ENCODE results near the gene NR2C1.

Gene NR2C1

GRCh38 chr12:94983321-94983720 is 90.1 kb downstream of the NR2C1 start (continued):
- TF ChIP-seq ZNF211 (tag by site-specific recombination; IDR thresholded peaks at IDR 0.05; ENCODE audit: low read depth) (no peak), ZNF629 (tag by site-specific recombination; IDR thresholded peaks at IDR 0.05) (no peak), ZNF518A (tag by site-specific recombination; conservative IDR thresholded peaks at IDR 0.05; ENCODE audit: low read depth) (no peak), PRDM1 (tag by site-specific recombination; IDR thresholded peaks at IDR 0.05) (no peak), ZXDB (tag by site-specific recombination; IDR thresholded peaks at IDR 0.05) (no peak), IKZF3 (tag by site-specific recombination; IDR thresholded peaks at IDR 0.05) (no peak), ZNF223 (tag by site-specific recombination; IDR thresholded peaks at IDR 0.05) (no peak), ZNF548 (tag by site-specific recombination; IDR thresholded peaks at IDR 0.05) (no peak), ZBTB1 (tag by site-specific recombination; IDR thresholded peaks at IDR 0.05) (no peak)

GRCh38 chr12:94982456-94982855 is 91.0 kb downstream of the NR2C1 start:
- TF ChIP-seq ZNF623 (tag by site-specific recombination; IDR thresholded peaks at IDR 0.05): no peak
- no peak for TF ChIP-seq GLI4 (tag by site-specific recombination; IDR thresholded peaks at IDR 0.05)
- no peak for TF ChIP-seq ZNF2 (tag by site-specific recombination; IDR thresholded peaks at IDR 0.05)
- TF ChIP-seq ZNF398 (tag by site-specific recombination; IDR thresholded peaks at IDR 0.05): no peak
- TF ChIP-seq ZNF513 (tag by site-specific recombination; IDR thresholded peaks at IDR 0.05): no peak
- POLR2A ChIA-PET: interaction anchor here (2.8 kb wide), 1 partner anchor 21 kb away, joined by 10 read pairs; the partner anchor contains the start of gene NDUFA12
- Histone ChIP-seq H3K36me3 (ENCODE audit: control insufficient read depth in 2 of 2, insufficient read depth in 1 of 2, low read length in 2 of 2) (peaks cover 0 to 3% of the 10 kb centered on the region in 2 experiments; a peak in 2 of 3 replicates), H3K27ac (ENCODE audit: extremely low read depth, low read depth, low read length) (no peak overlapping the region), H3K4me3 (ENCODE audit: low read depth, low read length) (no peak overlapping the region), H3K9me3 (ENCODE audit: control insufficient read depth, insufficient read depth, low read depth, low read length) (no peaks in the 10 kb centered on the region), H3K4me1 (ENCODE audit: control insufficient read depth, insufficient read depth, low read length) (no peaks in the 10 kb centered on the region)
- CTCF ChIA-PET: interaction anchor here (0.7 to 1.9 kb wide), 5 partner anchors 12 to 987 kb away, joined by 3 to 6 read pairs (median 3); no protein-coding TSS in a partner anchor

- H3K27ac ChIP-seq (ENCODE audit: extremely low read depth, low read depth, low read length): no peak overlapping the region
- ChIA-PET CTCF (interaction anchor here (1.5 kb wide), 1 partner anchor 434 kb away, joined by 4 read pairs; no protein-coding TSS in a partner anchor), POLR2A (interaction anchor here (2.8 kb wide), 1 partner anchor 23 kb away, joined by 10 read pairs; the partner anchor contains the start of gene NDUFA12)
- no peaks in the 10 kb centered on the region for H3K4me1 ChIP-seq (ENCODE audit: control insufficient read depth, insufficient read depth, low read length)
- TF ChIP-seq CTCF (tag by site-specific recombination; IDR thresholded peaks at IDR 0.05) (0 out of 2 replicates have a peak, but pooled peaks have one; percentile 16), ZNF654 (tag by site-specific recombination; IDR thresholded peaks at IDR 0.05; ENCODE audit: low read depth) (peak; percentile 48), ZNF548 (tag by site-specific recombination; IDR thresholded peaks at IDR 0.05) (no peak)
- no peaks in the 10 kb centered on the region; a peak in 1 of 3 replicates for H3K36me3 ChIP-seq (ENCODE audit: control insufficient read depth in 2 of 2, insufficient read depth in 1 of 2, low read length in 2 of 2)
- no peaks in the 10 kb centered on the region for H3K9me3 ChIP-seq (ENCODE audit: control insufficient read depth, insufficient read depth, low read depth, low read length)
- H3K4me3 ChIP-seq (ENCODE audit: low read depth, low read length): no peak overlapping the region
Measured at GRCh38 chr12:94980577-94980976, 92.8 kb downstream of the NR2C1 start.

Data from HEK293 (cell line).